HEK293 (cell line): Measurements from ENCODE around the gene UGT1A1.

Source experiments
- CTCF ChIA-PET: fragments of 350-600 bp; formaldehyde crosslinking; extraction: SDS; loops from one replicate; lab custom pipeline; 2021; ENCODE audit warnings: antibody characterized with exemption; lab: Yijun Ruan, JAX
- POLR2A ChIA-PET: fragments of 300-600 bp; formaldehyde crosslinking; extraction: SDS; loops from one replicate; lab custom pipeline; 2020; ENCODE audit warnings: antibody characterized with exemption, inconsistent platforms; lab: Yijun Ruan, JAX
- H3K27ac ChIP-seq: fragments of 200-500 bp; sonication (Bioruptor generic); 2 replicates; pipeline ENCODE4 v1.5.1; 2014; ENCODE audit warnings: low read depth, low read length, control low read depth, inconsistent platforms; ENCODE audit errors: extremely low read depth
- H3K36me3 ChIP-seq, 2 experiments: fragments of 200-500 bp in 1 of 2; sonication (Bioruptor generic) in 1 of 2; 1 replicate in 1 of 2; 2 replicates in 1 of 2; pipeline ENCODE4 v1.5.1; 2014 to 2017; ENCODE audit warnings: inconsistent platforms in 2 of 2, low read length in 2 of 2; ENCODE audit not compliant: control insufficient read depth in 2 of 2, insufficient read depth in 1 of 2
- H3K4me1 ChIP-seq: fragments of 200-500 bp; sonication (Bioruptor generic); 2 replicates; pipeline ENCODE4 v1.5.1; 2014; ENCODE audit warnings: mild to moderate bottlenecking, low read length, inconsistent platforms; ENCODE audit not compliant: control insufficient read depth, insufficient read depth
- H3K4me3 ChIP-seq: 2 replicates; pipeline ENCODE4 v1.5.1; 2011; ENCODE audit warnings: low read depth, mild to moderate bottlenecking, control low read depth, low read length, moderate library complexity
- H3K9me3 ChIP-seq: fragments of 200-500 bp; sonication (Bioruptor generic); 2 replicates; pipeline ENCODE4 v1.5.1; 2014; ENCODE audit warnings: low read depth, low read length, inconsistent platforms; ENCODE audit not compliant: control insufficient read depth, insufficient read depth
- GFI1B ChIP-seq: fragments of 450-650 bp; formaldehyde crosslinking; IDR thresholded peaks from 2 replicates; pipeline ENCODE4 v1.5.1; 2016; ENCODE audit warnings: missing biosample characterization, missing genetic modification characterization
- HOXA7 ChIP-seq: sonication (generic); formaldehyde crosslinking; IDR thresholded peaks from 2 replicates; pipeline ENCODE4 v1.8.1; 2022; ENCODE audit warnings: missing genetic modification reagents, borderline replicate concordance
- IKZF3 ChIP-seq: fragments of 450-650 bp; IDR thresholded peaks from 2 replicates; pipeline ENCODE4 v1.5.0; 2018; ENCODE audit warnings: missing biosample characterization, mild to moderate bottlenecking, missing genetic modification characterization, moderate library complexity
- KLF7 ChIP-seq: fragments of 450-650 bp; formaldehyde crosslinking; IDR thresholded peaks from 2 replicates; pipeline ENCODE4 v1.5.1; 2016; ENCODE audit warnings: missing biosample characterization, missing genetic modification characterization, borderline replicate concordance
- PATZ1 ChIP-seq: fragments of 450-650 bp; formaldehyde crosslinking; IDR thresholded peaks from 2 replicates; pipeline ENCODE4 v1.5.1; 2016; ENCODE audit warnings: missing biosample characterization, missing genetic modification characterization
- PRDM4 ChIP-seq: fragments of 450-650 bp; formaldehyde crosslinking; IDR thresholded peaks from 2 replicates; pipeline ENCODE4 v1.5.1; 2017; ENCODE audit warnings: missing biosample characterization, missing genetic modification characterization
- SCRT1 ChIP-seq: fragments of 450-650 bp; formaldehyde crosslinking; IDR thresholded peaks from 2 replicates; pipeline ENCODE4 v1.5.1; 2016; ENCODE audit warnings: missing biosample characterization, missing genetic modification characterization, borderline replicate concordance
- SCRT2 ChIP-seq: fragments of 450-650 bp; formaldehyde crosslinking; IDR thresholded peaks from 2 replicates; pipeline ENCODE4 v1.5.1; 2016; ENCODE audit warnings: missing biosample characterization, missing genetic modification characterization
- TCF7L2 ChIP-seq: IDR thresholded peaks from 2 replicates; pipeline ENCODE4 v1.6.1; 2011; ENCODE audit warnings: low read depth, mild to moderate bottlenecking, inconsistent platforms, low read length, moderate library complexity, borderline replicate concordance
- YY1 ChIP-seq: fragments of 450-650 bp; formaldehyde crosslinking; IDR thresholded peaks from 2 replicates; pipeline ENCODE4 v1.5.1; 2018; ENCODE audit warnings: missing biosample characterization, missing genetic modification characterization
- ZFP3 ChIP-seq: fragments of 450-650 bp; formaldehyde crosslinking; IDR thresholded peaks from 2 replicates; pipeline ENCODE4 v1.5.1; 2016; ENCODE audit warnings: low read depth, missing biosample characterization, missing genetic modification characterization
- ZFP41 ChIP-seq: fragments of 450-650 bp; formaldehyde crosslinking; IDR thresholded peaks from 2 replicates; pipeline ENCODE4 v1.5.1; 2016; ENCODE audit warnings: missing biosample characterization, missing genetic modification characterization, borderline replicate concordance
- ZNF18 ChIP-seq: fragments of 450-650 bp; formaldehyde crosslinking; IDR thresholded peaks from 2 replicates; pipeline ENCODE4 v1.5.1; 2016; ENCODE audit warnings: missing biosample characterization, missing genetic modification characterization
- ZNF214 ChIP-seq: fragments of 450-650 bp; formaldehyde crosslinking; IDR thresholded peaks from 2 replicates; pipeline ENCODE4 v1.5.1; 2017; ENCODE audit warnings: missing biosample characterization, mild to moderate bottlenecking, missing genetic modification characterization, borderline replicate concordance
- ZNF223 ChIP-seq: fragments of 450-650 bp; formaldehyde crosslinking; IDR thresholded peaks from 2 replicates; pipeline ENCODE4 v1.5.1; 2016; ENCODE audit warnings: missing biosample characterization, missing genetic modification characterization
- ZNF302 ChIP-seq: fragments of 450-650 bp; formaldehyde crosslinking; IDR thresholded peaks from 2 replicates; pipeline ENCODE4 v1.5.1; 2016; ENCODE audit warnings: missing biosample characterization, missing genetic modification characterization, low read depth
- ZNF404 ChIP-seq: fragments of 450-650 bp; formaldehyde crosslinking; IDR thresholded peaks from 2 replicates; pipeline ENCODE4 v1.5.1; 2017; ENCODE audit warnings: missing biosample characterization, missing genetic modification characterization
- ZNF501 ChIP-seq: fragments of 450-650 bp; formaldehyde crosslinking; IDR thresholded peaks from 2 replicates; pipeline ENCODE4 v1.5.1; 2016; ENCODE audit warnings: missing biosample characterization, missing genetic modification characterization
- ZNF555 ChIP-seq: fragments of 450-650 bp; formaldehyde crosslinking; conservative IDR thresholded peaks from 2 replicates; pipeline ENCODE4 v1.5.1; 2017; ENCODE audit warnings: missing biosample characterization, mild to moderate bottlenecking, missing genetic modification characterization, inconsistent platforms
- ZNF660 ChIP-seq: fragments of 450-650 bp; IDR thresholded peaks from 2 replicates; pipeline ENCODE4 v1.5.1; 2018; ENCODE audit warnings: missing biosample characterization, mild to moderate bottlenecking, missing genetic modification characterization
- ZNF707 ChIP-seq: fragments of 450-650 bp; formaldehyde crosslinking; IDR thresholded peaks from 2 replicates; pipeline ENCODE4 v1.5.1; 2016; ENCODE audit warnings: missing biosample characterization, missing genetic modification characterization
- ZXDB ChIP-seq: fragments of 450-650 bp; formaldehyde crosslinking; IDR thresholded peaks from 2 replicates; pipeline ENCODE4 v1.5.1; 2016; ENCODE audit warnings: missing biosample characterization, missing genetic modification characterization
- TF ChIP-seq, protein P1 (sequence below): fragments of 450-650 bp; formaldehyde crosslinking; IDR thresholded peaks from 2 replicates; pipeline ENCODE4 v1.5.1; 2016; ENCODE audit warnings: missing biosample characterization, missing genetic modification characterization
- TF ChIP-seq, protein P2 (sequence below): fragments of 450-650 bp; formaldehyde crosslinking; optimal IDR thresholded peaks from 2 replicates; pipeline ENCODE3; 2016; ENCODE audit warnings: missing biosample characterization, mild to moderate bottlenecking, missing genetic modification characterization

The UGT1A1 gene

DNA sequence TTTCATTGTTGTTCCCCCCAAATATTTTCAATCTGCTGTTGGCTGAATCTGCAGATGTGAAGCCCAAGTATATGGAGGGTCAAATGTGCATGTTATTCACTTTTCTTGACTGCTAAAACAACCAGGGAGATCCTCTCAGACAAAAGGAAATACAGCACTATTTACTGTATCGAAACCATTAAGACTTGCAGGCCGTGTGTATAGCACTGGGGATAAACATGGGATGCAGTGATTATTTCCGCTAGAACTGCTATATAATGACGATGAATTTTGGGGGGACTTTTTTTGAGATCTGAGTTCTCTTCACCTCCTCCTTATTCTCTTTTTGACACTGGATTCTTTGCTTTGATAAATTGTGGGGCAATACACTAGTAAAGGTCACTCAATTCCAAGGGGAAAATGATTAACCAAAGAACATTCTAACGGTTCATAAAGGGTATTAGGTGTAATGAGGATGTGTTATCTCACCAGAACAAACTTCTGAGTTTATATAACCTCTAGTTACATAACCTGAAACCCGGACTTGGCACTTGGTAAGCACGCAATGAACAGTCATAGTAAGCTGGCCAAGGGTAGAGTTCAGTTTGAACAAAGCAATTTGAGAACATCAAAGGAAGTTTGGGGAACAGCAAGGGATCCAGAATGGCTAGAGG, 3.5 kb upstream of the UGT1A1 start:
- H3K27ac ChIP-seq = no peak overlapping the region
- no peaks in the 10 kb centered on the region for H3K9me3 ChIP-seq
- no peak overlapping the region for H3K4me3 ChIP-seq
- H3K36me3 ChIP-seq = no peaks in the 10 kb centered on the region
- no peaks in the 10 kb centered on the region for H3K4me1 ChIP-seq
- CTCF ChIA-PET = no interaction called here
- TF ChIP-seq ZXDB (tag by site-specific recombination) (no peak), ZNF404 (tag by site-specific recombination) (no peak)
- TF ChIP-seq, protein P1, sequence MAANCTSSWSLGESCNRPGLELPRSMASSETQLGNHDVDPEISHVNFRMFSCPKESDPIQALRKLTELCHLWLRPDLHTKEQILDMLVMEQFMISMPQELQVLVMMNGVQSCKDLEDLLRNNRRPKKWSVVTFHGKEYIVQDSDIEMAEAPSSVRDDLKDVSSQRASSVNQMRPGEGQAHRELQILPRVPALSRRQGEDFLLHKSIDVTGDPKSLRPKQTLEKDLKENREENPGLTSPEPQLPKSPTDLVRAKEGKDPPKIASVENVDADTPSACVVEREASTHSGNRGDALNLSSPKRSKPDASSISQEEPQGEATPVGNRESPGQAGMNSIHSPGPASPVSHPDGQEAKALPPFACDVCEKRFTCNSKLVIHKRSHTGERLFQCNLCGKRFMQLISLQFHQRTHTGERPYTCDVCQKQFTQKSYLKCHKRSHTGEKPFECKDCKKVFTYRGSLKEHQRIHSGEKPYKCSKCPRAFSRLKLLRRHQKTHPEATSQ (tag by site-specific recombination) = no peak
- TF ChIP-seq, all 188 proteins: peak for 0
- POLR2A ChIA-PET = no interaction called here

GRCh38 chr2:233758141-233758540, 1.9 kb upstream of the UGT1A1 start:
- ChIA-PET CTCF (no interaction called here), POLR2A (no interaction called here)
- H3K36me3 ChIP-seq = no peaks in the 10 kb centered on the region
- no peaks in the 10 kb centered on the region for H3K4me1 ChIP-seq
- H3K27ac ChIP-seq = no peak overlapping the region
- no peak overlapping the region for H3K4me3 ChIP-seq
- TF ChIP-seq YY1 = no peak
- TF ChIP-seq KLF7 = no peak
- no peak for TF ChIP-seq ZNF501 (tag by site-specific recombination)
- TF ChIP-seq IKZF3 = no peak
- no peak for TF ChIP-seq HOXA7 (CRISPR knock-in tag)
- TF ChIP-seq ZNF18 (tag by site-specific recombination) = no peak
- no peak for TF ChIP-seq ZFP3 (tag by site-specific recombination)
- TF ChIP-seq TCF7L2 = no peak
- TF ChIP-seq ZNF214 = no peak
- no peaks in the 10 kb centered on the region for H3K9me3 ChIP-seq

DNA sequence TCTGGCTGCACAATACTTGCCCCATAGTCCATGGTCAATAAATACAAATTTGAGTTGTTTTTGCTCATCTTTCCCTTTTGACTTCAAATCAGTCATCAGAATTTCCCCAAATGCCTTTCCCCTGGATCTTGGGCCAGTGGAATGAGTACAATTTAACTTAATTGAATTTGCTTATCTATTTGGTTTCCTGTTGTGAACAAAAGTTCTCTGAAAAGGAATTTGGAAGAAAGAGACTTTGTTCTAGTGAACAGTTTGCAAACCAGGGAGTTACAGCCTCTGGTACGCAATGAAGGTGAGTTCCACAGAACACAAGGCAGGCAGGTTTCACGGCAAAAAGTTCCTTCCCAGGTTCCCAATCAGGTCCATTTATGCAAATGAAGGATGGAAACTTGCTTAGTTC, 1.2 kb upstream of the UGT1A1 start:
- CTCF ChIA-PET = no interaction called here
- POLR2A ChIA-PET = no interaction called here
- no peak overlapping the region for H3K4me3 ChIP-seq
- TF ChIP-seq ZFP41 (tag by site-specific recombination) (no peak), PRDM4 (tag by site-specific recombination) (no peak), ZNF223 (tag by site-specific recombination) (no peak), ZNF660 (tag by site-specific recombination) (no peak), ZNF302 (no peak), SCRT1 (tag by site-specific recombination) (no peak), ZNF707 (no peak), PATZ1 (no peak), SCRT2 (no peak), ZNF555 (no peak), GFI1B (tag by site-specific recombination) (no peak)
- TF ChIP-seq, protein P2, sequence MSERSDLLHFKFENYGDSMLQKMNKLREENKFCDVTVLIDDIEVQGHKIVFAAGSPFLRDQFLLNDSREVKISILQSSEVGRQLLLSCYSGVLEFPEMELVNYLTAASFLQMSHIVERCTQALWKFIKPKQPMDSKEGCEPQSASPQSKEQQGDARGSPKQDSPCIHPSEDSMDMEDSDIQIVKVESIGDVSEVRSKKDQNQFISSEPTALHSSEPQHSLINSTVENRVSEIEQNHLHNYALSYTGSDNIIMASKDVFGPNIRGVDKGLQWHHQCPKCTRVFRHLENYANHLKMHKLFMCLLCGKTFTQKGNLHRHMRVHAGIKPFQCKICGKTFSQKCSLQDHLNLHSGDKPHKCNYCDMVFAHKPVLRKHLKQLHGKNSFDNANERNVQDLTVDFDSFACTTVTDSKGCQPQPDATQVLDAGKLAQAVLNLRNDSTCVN (tag by site-specific recombination) = no peak

More for the DNA sequence above, 1.2 kb upstream of the UGT1A1 start:
- H3K27ac ChIP-seq = no peak overlapping the region
- H3K4me1 ChIP-seq = no peaks in the 10 kb centered on the region
- H3K36me3 ChIP-seq = no peaks in the 10 kb centered on the region
- H3K9me3 ChIP-seq = no peaks in the 10 kb centered on the region
